HEK293 (cell line): ENCODE measurements around the gene PSMD2.

Source experiments
- CTCF ChIA-PET: fragments of 350-600 bp; formaldehyde crosslinking; extraction: SDS; loops from one replicate; lab custom pipeline; 2021; ENCODE audit warnings: antibody characterized with exemption; lab: Yijun Ruan, JAX
- POLR2A ChIA-PET: fragments of 300-600 bp; formaldehyde crosslinking; extraction: SDS; loops from one replicate; lab custom pipeline; 2020; ENCODE audit warnings: antibody characterized with exemption, inconsistent platforms; lab: Yijun Ruan, JAX
- H3K27ac ChIP-seq: fragments of 200-500 bp; sonication (Bioruptor generic); 2 replicates; pipeline ENCODE4 v1.5.1; 2014; ENCODE audit warnings: low read depth, low read length, control low read depth, inconsistent platforms; ENCODE audit errors: extremely low read depth
- H3K36me3 ChIP-seq, 2 experiments: fragments of 200-500 bp in 1 of 2; sonication (Bioruptor generic) in 1 of 2; 1 replicate in 1 of 2; 2 replicates in 1 of 2; pipeline ENCODE4 v1.5.1; 2014 to 2017; ENCODE audit warnings: inconsistent platforms in 2 of 2, low read length in 2 of 2; ENCODE audit not compliant: control insufficient read depth in 2 of 2, insufficient read depth in 1 of 2
- H3K4me1 ChIP-seq: fragments of 200-500 bp; sonication (Bioruptor generic); 2 replicates; pipeline ENCODE4 v1.5.1; 2014; ENCODE audit warnings: mild to moderate bottlenecking, low read length, inconsistent platforms; ENCODE audit not compliant: control insufficient read depth, insufficient read depth
- H3K4me3 ChIP-seq: 2 replicates; pipeline ENCODE4 v1.5.1; 2011; ENCODE audit warnings: low read depth, mild to moderate bottlenecking, control low read depth, low read length, moderate library complexity
- H3K9me3 ChIP-seq: fragments of 200-500 bp; sonication (Bioruptor generic); 2 replicates; pipeline ENCODE4 v1.5.1; 2014; ENCODE audit warnings: low read depth, low read length, inconsistent platforms; ENCODE audit not compliant: control insufficient read depth, insufficient read depth
- BCL6B ChIP-seq: fragments of 450-650 bp; formaldehyde crosslinking; IDR thresholded peaks from 2 replicates; pipeline ENCODE4 v1.5.1; 2017; ENCODE audit warnings: missing biosample characterization, missing genetic modification characterization
- FEZF1 ChIP-seq: fragments of 450-650 bp; formaldehyde crosslinking; IDR thresholded peaks from 2 replicates; pipeline ENCODE4 v1.5.1; 2016; ENCODE audit warnings: missing biosample characterization, missing genetic modification characterization
- GLI2 ChIP-seq: fragments of 450-650 bp; formaldehyde crosslinking; IDR thresholded peaks from 2 replicates; pipeline ENCODE4; 2017; ENCODE audit warnings: missing biosample characterization, missing genetic modification characterization, low read depth, borderline replicate concordance
- GLIS1 ChIP-seq: fragments of 450-650 bp; formaldehyde crosslinking; IDR thresholded peaks from 2 replicates; pipeline ENCODE4 v1.5.1; 2016; ENCODE audit warnings: missing biosample characterization, missing genetic modification characterization
- HOXC10 ChIP-seq: sonication (generic); formaldehyde crosslinking; IDR thresholded peaks from 2 replicates; pipeline ENCODE4 v1.8.1; 2023; ENCODE audit warnings: mild to moderate bottlenecking, missing genetic modification reagents
- KLF10 ChIP-seq: fragments of 450-650 bp; IDR thresholded peaks from 2 replicates; pipeline ENCODE4 v1.5.1; 2018; ENCODE audit warnings: missing biosample characterization, mild to moderate bottlenecking, missing genetic modification characterization
- KLF16 ChIP-seq: fragments of 450-650 bp; formaldehyde crosslinking; IDR thresholded peaks from 2 replicates; pipeline ENCODE4 v1.5.1; 2017; ENCODE audit warnings: missing biosample characterization, missing genetic modification characterization
- MYNN ChIP-seq: fragments of 450-650 bp; formaldehyde crosslinking; IDR thresholded peaks from 2 replicates; pipeline ENCODE4 v1.5.1; 2016; ENCODE audit warnings: missing biosample characterization, missing genetic modification characterization, borderline replicate concordance
- WT1 ChIP-seq: fragments of 450-650 bp; formaldehyde crosslinking; IDR thresholded peaks from 2 replicates; pipeline ENCODE4 v1.5.1; 2016; ENCODE audit warnings: missing biosample characterization, missing genetic modification characterization
- ZBTB20 ChIP-seq: fragments of 450-650 bp; formaldehyde crosslinking; IDR thresholded peaks from 2 replicates; pipeline ENCODE4 v1.5.1; 2016; ENCODE audit warnings: missing biosample characterization, missing genetic modification characterization
- ZBTB44 ChIP-seq: fragments of 450-650 bp; IDR thresholded peaks from 2 replicates; pipeline ENCODE4 v1.5.1; 2018; ENCODE audit warnings: missing biosample characterization, mild to moderate bottlenecking, missing genetic modification characterization
- ZBTB48 ChIP-seq: fragments of 450-650 bp; formaldehyde crosslinking; IDR thresholded peaks from 2 replicates; pipeline ENCODE4 v1.5.1; 2016; ENCODE audit warnings: missing biosample characterization, missing genetic modification characterization
- ZBTB49 ChIP-seq: fragments of 450-650 bp; formaldehyde crosslinking; IDR thresholded peaks from 2 replicates; pipeline ENCODE4 v1.5.1; 2016; ENCODE audit warnings: missing biosample characterization, missing genetic modification characterization, low read depth
- ZIC2 ChIP-seq: fragments of 450-650 bp; formaldehyde crosslinking; IDR thresholded peaks from 2 replicates; pipeline ENCODE4 v1.5.1; 2016; ENCODE audit warnings: missing biosample characterization, missing genetic modification characterization
- ZNF10 ChIP-seq: fragments of 450-650 bp; formaldehyde crosslinking; IDR thresholded peaks from 2 replicates; pipeline ENCODE4 v1.5.1; 2017; ENCODE audit warnings: missing biosample characterization, missing genetic modification characterization
- ZNF140 ChIP-seq: fragments of 450-650 bp; formaldehyde crosslinking; IDR thresholded peaks from 2 replicates; pipeline ENCODE4 v1.5.1; 2016; ENCODE audit warnings: missing biosample characterization, missing genetic modification characterization
- ZNF214 ChIP-seq: fragments of 450-650 bp; formaldehyde crosslinking; IDR thresholded peaks from 2 replicates; pipeline ENCODE4 v1.5.1; 2017; ENCODE audit warnings: missing biosample characterization, mild to moderate bottlenecking, missing genetic modification characterization, borderline replicate concordance
- ZNF324 ChIP-seq: fragments of 450-650 bp; formaldehyde crosslinking; IDR thresholded peaks from 2 replicates; pipeline ENCODE4 v1.5.1; 2016; ENCODE audit warnings: missing biosample characterization, missing genetic modification characterization
- ZNF366 ChIP-seq: fragments of 450-650 bp; formaldehyde crosslinking; conservative IDR thresholded peaks from 2 replicates; pipeline ENCODE4 v1.5.1; 2016; ENCODE audit warnings: missing biosample characterization, missing genetic modification characterization
- ZNF394 ChIP-seq: fragments of 450-650 bp; formaldehyde crosslinking; IDR thresholded peaks from 2 replicates; pipeline ENCODE4 v1.5.1; 2016; ENCODE audit warnings: missing biosample characterization, missing genetic modification characterization, mild to moderate bottlenecking, moderate library complexity, borderline replicate concordance
- ZNF404 ChIP-seq: fragments of 450-650 bp; formaldehyde crosslinking; IDR thresholded peaks from 2 replicates; pipeline ENCODE4 v1.5.1; 2017; ENCODE audit warnings: missing biosample characterization, missing genetic modification characterization
- ZNF48 ChIP-seq: fragments of 450-650 bp; formaldehyde crosslinking; IDR thresholded peaks from 2 replicates; pipeline ENCODE4 v1.5.1; 2016; ENCODE audit warnings: missing biosample characterization, missing genetic modification characterization
- ZNF600 ChIP-seq: fragments of 450-650 bp; formaldehyde crosslinking; IDR thresholded peaks from 2 replicates; pipeline ENCODE4 v1.5.1; 2016; ENCODE audit warnings: missing biosample characterization, missing genetic modification characterization

PSMD2 gene

GRCh38 chr3:184250167-184250828 is 48.7 kb upstream of the PSMD2 start (continued):
- TF ChIP-seq ZNF214 (tag by site-specific recombination) = no peak

- TF ChIP-seq ZNF48 (tag by site-specific recombination) (no peak), ZNF324 (tag by site-specific recombination) (no peak), MYNN (tag by site-specific recombination) (0 out of 2 replicates have a peak, but pooled peaks have one; percentile 19)
- peaks cover 0 to 6% of the 10 kb centered on the region in 2 experiments; a peak in 1 of 3 replicates for H3K36me3 ChIP-seq
- H3K9me3 ChIP-seq = no peaks in the 10 kb centered on the region
- POLR2A ChIA-PET = no interaction called here
- no peaks in the 10 kb centered on the region for H3K4me1 ChIP-seq
- H3K27ac ChIP-seq = no peak overlapping the region
- CTCF ChIA-PET = interaction anchor here (0.6 to 1.7 kb wide), 5 partner anchors 28 to 299 kb away, joined by 3 to 4 read pairs (median 3); no protein-coding TSS in a partner anchor
- H3K4me3 ChIP-seq = no peak overlapping the region
Observed at GRCh38 chr3:184255291-184256039, 43.6 kb upstream of the PSMD2 start.

- Histone ChIP-seq H3K27ac (no peak overlapping the region), H3K4me3 (no peak overlapping the region), H3K4me1 (no peaks in the 10 kb centered on the region; the same call in 1 of the 2 replicates), H3K36me3 (peaks cover 0 to 6% of the 10 kb centered on the region in 2 experiments; a peak in 1 of 3 replicates), H3K9me3 (no peaks in the 10 kb centered on the region)
- no peak for TF ChIP-seq WT1 (tag by site-specific recombination)
- TF ChIP-seq ZNF404 (tag by site-specific recombination) = no peak
- TF ChIP-seq ZNF140 (tag by site-specific recombination) = no peak
- no peak for TF ChIP-seq HOXC10 (CRISPR knock-in tag)
- TF ChIP-seq ZBTB48 = no peak
- TF ChIP-seq GLIS1 (tag by site-specific recombination) = no peak
- TF ChIP-seq FEZF1 (tag by site-specific recombination) = no peak
- no peak for TF ChIP-seq ZNF600 (tag by site-specific recombination)
- TF ChIP-seq ZNF366 (tag by site-specific recombination) = no peak
- no peak for TF ChIP-seq BCL6B
- no peak for TF ChIP-seq ZIC2 (tag by site-specific recombination)
- CTCF ChIA-PET = no interaction called here
- POLR2A ChIA-PET = no interaction called here
Observed at GRCh38 chr3:184257083-184257915, 41.7 kb upstream of the PSMD2 start.

GRCh38 chr3:184258926-184259325 is 40.1 kb upstream of the PSMD2 start:
- CTCF ChIA-PET = interaction anchor here (1.4 kb wide), 1 partner anchor 9 kb away, joined by 3 read pairs; the partner anchor contains the start of gene EEF1AKMT4
- no peak for TF ChIP-seq KLF10 (tag by site-specific recombination)
- TF ChIP-seq ZBTB44 (tag by site-specific recombination) = no peak
- TF ChIP-seq ZBTB20 (tag by site-specific recombination) = no peak
- no peak for TF ChIP-seq ZNF394 (tag by site-specific recombination)
- no peak for TF ChIP-seq GLI2 (tag by site-specific recombination)
- no peak for TF ChIP-seq ZBTB49 (tag by site-specific recombination)
- TF ChIP-seq KLF16 (tag by site-specific recombination) = no peak
- TF ChIP-seq ZNF10 = no peak

More at GRCh38 chr3:184258926-184259325, 40.1 kb upstream of the PSMD2 start:
- no peaks in the 10 kb centered on the region for H3K9me3 ChIP-seq
- peaks cover 0 to 6% of the 10 kb centered on the region in 2 experiments; a peak in 1 of 3 replicates for H3K36me3 ChIP-seq
- POLR2A ChIA-PET = interaction anchor here (1.6 kb wide), 1 partner anchor 9 kb away, joined by 4 read pairs; the partner anchor contains the start of gene EEF1AKMT4
- H3K27ac ChIP-seq = no peak overlapping the region
- H3K4me1 ChIP-seq = no peaks in the 10 kb centered on the region; the same call in 1 of the 2 replicates
- no peak overlapping the region for H3K4me3 ChIP-seq
